Measurements from ENCODE around the gene EXOC4.

- TF ChIP-seq POLR2AphosphoS5 (IDR thresholded peaks at IDR 0.05; ENCODE audit: insufficient read depth, low read depth, low read length) (no peak), CTCF (IDR thresholded peaks at IDR 0.05; ENCODE audit: extremely low read depth in 1 of 2, insufficient read depth in 1 of 2, low read depth in 1 of 2, low read length in 2 of 2) (no peak), EZH2 (IDR thresholded peaks at IDR 0.05; ENCODE audit: borderline replicate concordance, low read depth, low read length, severe bottlenecking) (no peak), POLR2A (IDR thresholded peaks at IDR 0.05; ENCODE audit: low read depth, low read length) (no peak)
Observed at GRCh38 chr7:133217773-133218172, 35.1 kb upstream of the EXOC4 start.
